ENCODE results near the gene PKLR.
A peak's percentile ranks its signal among the peaks of the same experiment; 100 is the strongest.

Gene PKLR

GRCh38 chr1:155282488-155283091 lies 18.6 kb downstream of the PKLR start:
- DNase-seq = no peak

DNA sequence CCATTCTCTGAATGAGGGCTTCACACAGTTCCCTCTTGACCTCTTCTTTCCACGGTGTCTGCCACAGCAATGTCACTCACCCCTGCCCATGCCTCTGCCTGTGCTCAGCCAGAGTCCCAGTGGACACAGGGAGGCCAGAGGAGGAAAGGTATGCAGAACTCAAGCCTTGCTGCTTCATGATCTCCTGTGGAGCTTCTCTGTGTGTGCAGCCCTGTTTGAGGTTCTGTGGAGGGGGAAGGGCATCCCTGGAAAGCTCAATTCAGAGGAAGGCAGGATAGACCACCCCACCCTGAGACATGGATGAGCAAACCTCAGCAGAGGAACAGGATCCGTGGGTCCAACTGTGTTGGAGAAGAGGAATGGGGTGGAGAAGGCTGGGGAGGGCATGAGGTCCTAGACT lies 22.0 kb downstream of the PKLR start:
- no peak for DNase-seq

GRCh38 chr1:155278689-155279160 lies 22.5 kb downstream of the PKLR start:
- no peak for DNase-seq

DNA sequence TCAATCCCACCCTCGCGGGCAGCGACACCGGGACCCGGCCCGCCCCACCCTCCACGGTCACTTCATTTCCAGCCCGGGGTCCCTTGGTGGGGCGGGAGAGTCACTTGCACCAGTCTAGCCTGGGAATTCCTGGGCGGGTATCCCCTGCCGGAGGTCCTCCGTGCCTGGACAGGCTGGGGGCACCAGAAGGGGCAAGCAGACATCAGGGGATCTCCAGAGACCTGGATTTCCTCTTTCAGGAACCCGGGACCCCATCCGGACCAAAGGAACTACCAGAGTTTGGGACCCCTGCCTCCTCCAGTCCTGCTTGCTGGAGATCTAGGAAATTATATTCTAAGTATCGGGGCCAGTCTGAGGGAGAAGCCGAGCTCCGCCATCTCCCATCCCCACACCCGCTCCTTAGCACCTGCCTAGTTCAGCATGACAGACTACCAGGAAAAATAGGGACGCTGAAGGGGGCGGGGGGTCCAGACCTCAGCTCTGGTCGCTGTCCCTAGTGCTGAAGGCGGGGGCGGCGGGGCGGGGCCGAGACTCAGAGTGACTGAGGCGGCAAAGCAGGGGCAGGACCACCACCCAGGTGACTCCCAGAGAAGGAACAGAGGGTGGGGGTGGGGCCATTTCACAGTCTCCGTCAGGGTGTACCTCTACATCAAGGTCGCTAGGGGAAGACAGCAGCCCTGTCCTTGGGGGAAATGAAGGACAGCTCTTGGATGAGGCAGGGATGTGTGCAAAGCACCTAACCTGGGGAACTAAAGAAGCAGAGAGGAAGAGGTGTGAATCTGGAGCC lies 23.1 kb downstream of the PKLR start:
- peak; percentile 76 for DNase-seq

DNA sequence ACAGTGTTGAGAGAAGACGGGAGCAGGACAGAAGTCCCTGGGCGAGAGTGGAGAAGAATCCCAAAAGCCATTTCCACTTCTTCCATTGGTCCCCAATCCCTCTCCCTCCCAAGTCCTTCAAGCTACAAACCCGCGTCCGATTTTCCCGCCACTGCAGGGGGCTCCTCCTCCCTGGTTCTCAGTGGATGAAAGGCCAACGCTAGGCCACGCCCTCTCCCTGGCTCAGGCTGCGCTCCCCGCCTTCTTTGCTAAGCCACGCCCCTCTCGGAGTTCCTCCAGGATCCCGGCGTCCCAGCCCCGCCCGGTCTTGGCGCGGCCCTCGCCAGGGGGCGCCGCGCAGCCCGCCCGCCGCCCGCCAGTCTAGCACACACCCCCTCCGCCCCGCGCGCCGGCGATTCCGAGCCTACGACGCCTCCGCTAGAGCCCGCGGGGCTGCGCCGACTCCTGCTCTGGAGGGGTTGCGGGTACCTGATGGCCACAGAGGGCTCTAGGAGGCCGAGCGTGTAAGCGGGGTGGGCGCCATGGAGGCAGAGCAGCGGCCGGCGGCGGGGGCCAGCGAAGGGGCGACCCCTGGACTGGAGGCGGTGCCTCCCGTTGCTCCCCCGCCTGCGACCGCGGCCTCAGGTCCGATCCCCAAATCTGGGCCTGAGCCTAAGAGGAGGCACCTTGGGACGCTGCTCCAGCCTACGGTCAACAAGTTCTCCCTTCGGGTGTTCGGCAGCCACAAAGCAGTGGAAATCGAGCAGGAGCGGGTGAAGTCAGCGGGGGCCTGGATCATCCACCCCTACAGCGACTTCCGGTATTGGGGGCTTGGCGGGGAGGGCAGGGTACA lies 24.0 kb downstream of the PKLR start, which contains the start of gene HCN3:
TSS of gene HCN3 (plus strand) at position 394 of the 832 bp plus-strand sequence. CDS start at position 522, 128 bp downstream.
- DNase-seq = peak; percentile 99

DNA sequence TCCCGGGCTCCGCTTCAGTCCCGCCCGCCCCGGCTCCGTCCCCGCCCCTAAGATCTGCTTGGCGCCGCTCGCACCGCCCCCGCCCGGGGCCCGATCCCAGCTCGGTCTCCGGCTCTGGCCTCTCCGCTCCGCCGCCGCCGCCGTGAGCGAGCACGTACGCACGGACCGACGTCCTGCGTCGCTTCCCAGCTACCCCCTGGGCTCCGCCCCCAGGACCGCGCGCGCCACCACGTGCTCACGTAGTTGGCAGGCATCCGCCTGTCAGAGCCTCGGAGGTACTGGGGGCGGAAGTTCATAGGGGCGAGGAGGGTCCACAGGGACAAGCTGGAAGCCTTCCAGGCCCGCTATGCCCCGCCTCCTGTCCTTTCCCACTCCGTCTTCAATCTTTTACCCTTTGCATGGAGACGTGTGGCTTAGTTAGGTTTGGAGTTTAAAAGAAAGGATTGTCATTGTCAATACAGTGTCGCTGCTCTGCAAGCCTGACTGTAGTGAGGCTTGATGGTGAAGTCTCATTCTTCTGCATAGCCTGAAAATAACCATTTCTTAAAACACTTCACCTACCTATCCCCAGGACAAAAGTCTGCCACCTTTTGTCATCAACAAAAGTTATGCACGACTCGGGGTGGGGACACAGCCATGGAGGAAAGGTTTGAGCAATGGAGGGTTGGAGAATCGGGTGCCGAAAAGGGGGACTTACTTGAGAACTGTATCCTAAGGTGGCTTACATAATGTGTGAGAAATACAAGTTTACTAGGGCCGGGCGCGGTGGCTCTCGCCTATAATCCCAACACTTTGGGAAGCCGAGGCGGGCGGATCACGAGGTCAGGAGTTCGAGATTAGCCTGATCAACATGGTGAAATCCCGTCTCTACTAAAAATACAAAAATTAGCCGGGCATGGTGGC lies 27.6 kb downstream of the PKLR start, which contains the start of gene CLK2:
TSS of gene CLK2 (minus strand) at position 162 of the 903 bp plus-strand sequence. CDS start 2,527 bp downstream, outside the sequence.
- peak; percentile 99 for DNase-seq

DNA sequence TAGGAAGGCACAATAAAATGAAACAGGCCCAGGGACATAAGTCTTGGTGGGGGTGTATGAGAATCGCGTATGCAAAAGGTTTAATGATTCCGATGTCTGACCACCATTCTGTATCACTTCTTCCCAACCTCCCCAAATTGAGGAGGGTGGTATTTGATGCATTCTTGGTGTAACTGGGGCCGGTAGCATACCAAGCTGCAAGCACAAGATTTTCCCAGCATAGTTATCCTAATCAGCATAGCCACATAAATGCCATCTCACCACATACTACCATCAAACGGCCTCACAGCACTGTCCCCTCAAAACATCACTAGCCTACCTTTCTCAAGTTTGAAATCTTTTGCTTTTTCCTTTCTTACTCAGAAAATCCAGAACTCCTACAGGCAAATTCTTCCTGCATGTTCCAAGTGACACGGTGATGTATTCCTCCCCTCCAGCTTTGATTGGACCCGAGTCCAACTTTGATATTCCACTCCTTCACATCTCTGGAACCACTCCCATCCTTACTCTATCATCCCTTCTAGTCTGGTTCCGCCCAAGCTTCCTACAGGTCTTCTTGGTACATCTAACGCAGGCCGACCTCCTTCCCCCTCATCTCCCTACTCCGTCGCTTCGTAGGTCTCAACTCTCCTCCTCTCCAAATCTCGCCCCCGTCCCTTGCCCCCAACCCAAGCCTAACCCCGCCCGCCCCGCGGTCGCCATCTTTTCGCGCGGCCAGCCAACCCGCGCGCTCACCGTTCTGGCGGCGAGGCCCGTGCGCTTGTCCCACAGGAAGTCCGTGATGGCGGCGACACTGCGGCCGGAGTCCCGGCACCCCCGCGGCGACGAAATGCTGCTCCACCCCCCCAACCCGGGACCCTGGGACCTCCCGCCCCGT lies 28.5 kb downstream of the PKLR start:
- DNase-seq = peak; percentile 71

DNA sequence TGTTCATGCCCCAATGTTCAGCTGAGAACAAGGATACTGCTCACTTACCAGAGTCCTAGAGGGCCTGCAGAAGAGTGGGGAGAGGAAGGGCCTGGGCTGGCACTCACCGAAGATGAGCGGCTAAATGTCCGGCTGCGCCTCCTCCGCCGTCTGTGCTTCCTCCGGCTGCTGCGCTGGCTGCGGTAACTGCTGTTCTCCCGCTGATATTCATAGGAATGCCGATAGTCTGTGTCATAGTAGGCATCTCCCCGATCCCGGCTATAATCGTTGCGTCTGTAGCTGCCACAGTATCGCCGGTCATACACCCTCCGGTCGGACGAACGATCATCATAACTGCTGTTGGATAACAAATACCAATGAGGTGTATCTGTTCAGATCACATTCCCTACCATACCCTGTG lies 31.9 kb downstream of the PKLR start:
- no peak for DNase-seq

DNA sequence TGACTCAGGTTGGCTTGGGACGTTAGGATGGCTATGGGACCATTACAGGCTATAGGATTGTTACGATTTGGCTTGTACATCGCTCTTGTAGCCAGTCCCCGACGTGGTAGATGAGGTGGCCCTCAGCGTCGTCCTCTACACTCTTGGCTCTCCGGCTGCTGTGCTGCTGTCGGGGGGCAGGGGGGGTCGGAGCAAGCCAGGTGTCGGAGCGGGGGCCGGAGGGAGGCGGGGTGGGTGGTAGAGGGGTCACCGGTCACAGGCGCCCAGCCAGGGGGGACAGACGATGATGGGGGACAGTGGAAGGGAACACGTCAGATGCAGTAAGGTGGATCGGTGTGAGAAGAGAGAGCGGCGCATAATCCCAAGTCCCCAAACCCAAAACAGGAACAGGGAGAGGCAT lies 32.6 kb downstream of the PKLR start:
- no peak for DNase-seq

DNA sequence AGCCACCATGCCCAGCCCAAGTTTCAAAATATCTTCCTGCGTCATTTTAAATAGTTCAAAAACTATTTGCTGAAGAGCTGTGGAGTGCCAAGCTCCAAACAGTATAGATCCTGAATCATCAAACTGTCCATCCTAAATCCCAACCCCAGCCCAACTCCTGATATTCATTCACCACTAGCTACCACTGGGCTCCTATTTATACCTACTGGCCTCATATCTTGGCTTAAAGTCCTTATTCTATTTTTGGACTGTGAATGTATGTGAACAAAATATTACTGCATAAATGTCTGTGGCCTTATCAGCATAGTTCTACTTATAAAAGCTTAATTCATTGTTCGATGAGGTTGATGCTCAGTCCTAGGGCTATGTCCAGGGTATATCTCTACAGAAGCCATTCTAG lies 33.9 kb downstream of the PKLR start:
- no peak for DNase-seq

- DNase-seq = no peak
Observed at GRCh38 chr1:155266553-155266952, 34.7 kb downstream of the PKLR start.

DNA sequence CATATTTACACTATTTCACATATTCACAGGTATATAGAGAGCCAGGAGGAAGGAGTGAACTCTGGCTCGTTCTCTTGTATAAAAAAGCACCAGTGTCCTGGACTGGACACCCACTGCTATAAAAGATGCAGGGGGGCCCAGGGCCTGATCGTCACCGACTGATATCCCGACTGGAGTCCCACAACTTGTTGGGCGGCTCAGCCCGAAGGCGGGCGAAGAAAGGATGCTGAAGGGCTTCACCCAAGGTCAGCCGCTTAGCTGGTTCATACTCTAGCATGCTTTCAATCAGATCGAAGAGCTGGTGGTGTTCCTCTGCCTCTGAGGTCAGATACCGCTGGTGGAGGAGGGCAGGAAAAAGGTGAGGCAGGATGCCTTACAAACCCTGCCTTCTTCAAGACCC lies 38.2 kb downstream of the PKLR start:
- DNase-seq = no peak

- DNase-seq = peak; percentile 99
Observed at GRCh38 chr1:155261852-155262673, 39.2 kb downstream of the PKLR start, which contains the start of gene SCAMP3. Gene SCAMP3 (minus strand): TSS chr1:155262360. CDS start chr1:155262151, 209 bp downstream.

- peak; percentile 55 for DNase-seq
Observed at GRCh38 chr1:155261493-155261851, 39.8 kb downstream of the PKLR start.

- DNase-seq = no peak
Observed at GRCh38 chr1:155260276-155260675, 41.0 kb downstream of the PKLR start.

GRCh38 chr1:155256058-155256852 lies 45.0 kb downstream of the PKLR start:
- DNase-seq = no peak

- DNase-seq = peak; percentile 91
Observed at GRCh38 chr1:155255243-155256007, 45.8 kb downstream of the PKLR start, which contains the start of gene ENTREP3. Gene ENTREP3 (minus strand): TSS chr1:155255483. CDS start chr1:155254877, 606 bp downstream.

DNA sequence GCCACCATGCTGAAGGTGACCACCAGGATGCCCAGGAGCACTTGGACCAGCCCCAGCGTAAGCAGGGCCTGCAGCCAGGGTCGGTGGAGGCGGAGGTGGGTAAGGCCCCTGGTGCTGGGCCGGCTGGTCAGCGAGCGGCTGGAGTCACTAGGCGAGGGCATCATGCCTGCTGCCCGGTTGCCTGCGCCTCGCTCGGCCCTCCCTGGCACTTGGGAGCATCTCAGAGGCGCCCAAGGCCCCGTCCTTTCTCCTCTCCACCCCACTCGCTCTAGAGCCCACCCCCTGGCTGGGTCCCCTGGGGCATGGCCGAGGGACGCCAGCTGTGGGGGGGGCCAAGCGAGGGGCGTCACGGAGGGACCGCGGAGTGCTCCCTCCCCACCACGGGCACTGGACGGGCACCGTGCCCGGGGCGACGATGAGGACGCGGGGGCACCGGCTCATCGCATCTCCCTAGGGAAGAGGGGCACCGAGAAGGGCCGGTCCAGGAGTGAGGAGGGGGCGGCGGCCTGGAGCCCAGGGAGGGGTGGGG lies 46.5 kb downstream of the PKLR start:
- DNase-seq = no peak

Measured in OCI-M1 (cell line).